ENCODE data around the gene DISP3. TPM values are rescaled to one million over a fixed set of nuclear protein-coding genes. Genes with fewer than 3 reads are reported as not detected.

Gene DISP3
- total and polyA plus RNA-seq, 2 of the 13 experiments (the other 11 are each of a cell fraction or from before 2014, with no cell fraction given), result 0.08 to 0.13 TPM

- TF ChIP-seq THAP8 (CRISPR knock-in tag; IDR thresholded peaks at IDR 0.05; ENCODE audit: borderline replicate concordance) (no peak; the same call in 1 of the 2 replicates), NCOR1 (IDR thresholded peaks at IDR 0.05; ENCODE audit: borderline replicate concordance, low read length) (no peak), ZNF276 (CRISPR knock-in tag; IDR thresholded peaks at IDR 0.05; ENCODE audit: low read depth) (no peak), ZNF33B (CRISPR knock-in tag; IDR thresholded peaks at IDR 0.05) (no peak), ZSCAN12 (CRISPR knock-in tag; IDR thresholded peaks at IDR 0.05) (no peak), RFX1 (IDR thresholded peaks at IDR 0.05) (no peak), ZNF687 (CRISPR knock-in tag; IDR thresholded peaks at IDR 0.05) (peak; percentile 72), ZFP62 (CRISPR knock-in tag; IDR thresholded peaks at IDR 0.05) (no peak), ZNF781 (CRISPR knock-in tag; IDR thresholded peaks at IDR 0.05; ENCODE audit: borderline replicate concordance, not compliant biosample characterization) (no peak), IRF9 (CRISPR knock-in tag; IDR thresholded peaks at IDR 0.05; ENCODE audit: borderline replicate concordance) (no peak), ZNF761 (CRISPR knock-in tag; conservative IDR thresholded peaks at IDR 0.05) (no peak), ZC3H4 (CRISPR knock-in tag; IDR thresholded peaks at IDR 0.05; ENCODE audit: borderline replicate concordance) (no peak), RFX5 (IDR thresholded peaks at IDR 0.05; ENCODE audit: low read depth, low read length) (no peak; the same call in 1 of the 2 replicates), FOSL2 (CRISPR knock-in tag; IDR thresholded peaks at IDR 0.05) (no peak), ZNF256 (CRISPR knock-in tag; conservative IDR thresholded peaks at IDR 0.05) (no peak), KAT8 (CRISPR knock-in tag; IDR thresholded peaks at IDR 0.05) (no peak), ARID5B (CRISPR knock-in tag; IDR thresholded peaks at IDR 0.05) (no peak)
These were observed at the start of gene DISP3 (continued) for GRCh38 chr1:11478571-11479374.

All from HepG2 (cell line).